GM21423 (cell line): Measurements from ENCODE around the gene SURF1.
"Not testable (repeated sequence)": the region's sequence is repeated elsewhere in the genome, so short reads cannot be mapped to it uniquely, and the experiment has no call there.

Experiments
- ATAC-seq: cut with Tn5 transposase; IDR thresholded peaks from one replicate; pipeline ENCODE4 v1.9.1; 2021; ENCODE audit warnings: mild to moderate bottlenecking, moderate library complexity; ENCODE audit not compliant: unreplicated experiment

The SURF1 gene

GRCh38 chr9:133327834-133328484, 28.3 kb downstream of the SURF1 start:
- ATAC-seq, result no peak

GRCh38 chr9:133327021-133327420, 29.3 kb downstream of the SURF1 start:
- ATAC-seq, result not testable (repeated sequence)

- no peak for ATAC-seq
Observed at GRCh38 chr9:133323991-133324703, 32.1 kb downstream of the SURF1 start.

- no peak for ATAC-seq
Observed at GRCh38 chr9:133323211-133323610, 33.1 kb downstream of the SURF1 start.

GRCh38 chr9:133322701-133323100, 33.6 kb downstream of the SURF1 start:
- ATAC-seq, result no peak

GRCh38 chr9:133321411-133321935, 34.8 kb downstream of the SURF1 start:
- ATAC-seq, result no peak

- no peak for ATAC-seq
Observed at GRCh38 chr9:133320421-133320881, 35.8 kb downstream of the SURF1 start.

GRCh38 chr9:133317551-133317950, 38.7 kb downstream of the SURF1 start:
- not testable (repeated sequence) for ATAC-seq

GRCh38 chr9:133315997-133316396, 40.3 kb downstream of the SURF1 start:
- no peak for ATAC-seq

- no peak for ATAC-seq
Observed at GRCh38 chr9:133309608-133310007, 46.7 kb downstream of the SURF1 start.

- no peak for ATAC-seq
Observed at GRCh38 chr9:133307301-133307700, 49.0 kb downstream of the SURF1 start.

GRCh38 chr9:133306242-133307204, 49.8 kb downstream of the SURF1 start:
- no peak for ATAC-seq

GRCh38 chr9:133305731-133306130, 50.6 kb downstream of the SURF1 start:
- no peak for ATAC-seq

- no peak for ATAC-seq
Observed at GRCh38 chr9:133304477-133305377, 51.6 kb downstream of the SURF1 start.

- no peak for ATAC-seq
Observed at GRCh38 chr9:133304158-133304470, 52.2 kb downstream of the SURF1 start.

GRCh38 chr9:133303266-133304157, 52.8 kb downstream of the SURF1 start:
- no peak for ATAC-seq
